ENCODE results near the gene KEAP1.

- TF ChIP-seq TAF1 (IDR thresholded peaks at IDR 0.05; ENCODE audit: borderline replicate concordance, low read depth, low read length) (no peak), POLR2A (IDR thresholded peaks at IDR 0.05; ENCODE audit: low read depth, low read length) (no peak), POLR2AphosphoS5 (IDR thresholded peaks at IDR 0.05; ENCODE audit: low read depth, low read length) (no peak)
These were observed 40.6 kb downstream of the KEAP1 start for GRCh38 chr19:10462557-10462956.
